HFF-Myc (cell line): ENCODE data around the gene GALM.
"Not testable (repeated sequence)": the region's sequence is repeated elsewhere in the genome, so short reads cannot be mapped to it uniquely, and the experiment has no call there.

ENCODE experiments used
- DNase-seq: peaks from one replicate; pipeline ENCODE4 v3.0.0-alpha.2; 2011; ENCODE audit warnings: low read depth; ENCODE audit errors: extremely low read depth
- H3K4me3 ChIP-seq: replicated peaks from 2 replicates; pipeline ENCODE4 v1.5.1; 2011; ENCODE audit warnings: low read depth, mild to moderate bottlenecking, control low read depth, low read length
- CTCF ChIP-seq: IDR thresholded peaks from 2 replicates; pipeline ENCODE4 v1.5.1; 2012; ENCODE audit warnings: mild to moderate bottlenecking, low read depth, low read length, control low read depth; ENCODE audit errors: missing control alignments

Gene GALM

GRCh38 chr2:38704664-38705063 lies 38.8 kb downstream of the GALM start:
- no peak for DNase-seq
- no peak for TF ChIP-seq CTCF

GRCh38 chr2:38706846-38707345 lies 41.0 kb downstream of the GALM start:
- H3K4me3 ChIP-seq: no peak overlapping the region
- no peak for TF ChIP-seq CTCF
- no peak for DNase-seq

More at GRCh38 chr2:38704664-38705063, 38.8 kb downstream of the GALM start:
- H3K4me3 ChIP-seq: no peak overlapping the region

GRCh38 chr2:38708491-38708890 lies 42.6 kb downstream of the GALM start:
- not testable (repeated sequence) for DNase-seq, H3K4me3 ChIP-seq

- no peak overlapping the region for H3K4me3 ChIP-seq
- no peak for DNase-seq
- no peak for TF ChIP-seq CTCF
Measured at GRCh38 chr2:38708900-38709566, 43.1 kb downstream of the GALM start.

GRCh38 chr2:38709567-38710194 lies 43.8 kb downstream of the GALM start:
- DNase-seq: no peak
- TF ChIP-seq CTCF: no peak
- H3K4me3 ChIP-seq: no peak overlapping the region

- no peak overlapping the region for H3K4me3 ChIP-seq
- no peak for DNase-seq
- no peak for TF ChIP-seq CTCF
Measured at GRCh38 chr2:38711558-38711957, 45.6 kb downstream of the GALM start.

- TF ChIP-seq CTCF: no peak
- DNase-seq: no peak
- no peak overlapping the region for H3K4me3 ChIP-seq
Measured at GRCh38 chr2:38712413-38712812, 46.5 kb downstream of the GALM start.
